MM.1S (cell line): Measurements from ENCODE around the gene TRABD2B.

Experiments
- DNase-seq: peaks from one replicate; pipeline ENCODE4 v3.0.0-alpha.2; 2015
- H2AFZ ChIP-seq: fragments of 300-600 bp; sonication (generic); 2 replicates; pipeline ENCODE4 v1.6.0; 2016; ENCODE audit warnings: antibody characterized with exemption, low read length
- H3F3A ChIP-seq: fragments of 300-600 bp; sonication (generic); 2 replicates; pipeline ENCODE4 v1.6.1; 2016; ENCODE audit warnings: mild to moderate bottlenecking, antibody characterized with exemption, low read length, moderate library complexity, mixed read lengths; ENCODE audit not compliant: insufficient read depth
- H3K27ac ChIP-seq: fragments of 300-600 bp; sonication (generic); 2 replicates; pipeline ENCODE4 v1.5.1; 2016; ENCODE audit warnings: mild to moderate bottlenecking, low read length
- H3K27me3 ChIP-seq: fragments of 300-600 bp; sonication (generic); replicated peaks from 2 replicates; pipeline ENCODE4 v1.6.0; 2016; ENCODE audit warnings: low read length; ENCODE audit not compliant: insufficient read depth
- H3K36me3 ChIP-seq: fragments of 300-600 bp; sonication (generic); replicated peaks from 2 replicates; pipeline ENCODE4 v1.6.1; 2016; ENCODE audit warnings: mild to moderate bottlenecking, low read length, mixed read lengths; ENCODE audit not compliant: insufficient read depth
- H3K4me1 ChIP-seq: fragments of 300-600 bp; sonication (generic); 2 replicates; pipeline ENCODE4 v1.6.1; 2016; ENCODE audit warnings: low read length, mixed read lengths
- H3K4me2 ChIP-seq: fragments of 300-600 bp; sonication (generic); 2 replicates; pipeline ENCODE4 v1.6.0; 2016; ENCODE audit warnings: low read depth, low read length
- H3K4me3 ChIP-seq: fragments of 300-600 bp; sonication (generic); 2 replicates; pipeline ENCODE4 v1.5.1; 2016; ENCODE audit warnings: low read length, mixed read lengths
- H3K79me2 ChIP-seq: fragments of 300-600 bp; sonication (generic); 2 replicates; pipeline ENCODE4 v1.6.1; 2016; ENCODE audit warnings: mixed run types, low read length, mixed read lengths
- H3K9ac ChIP-seq: fragments of 300-600 bp; sonication (generic); 2 replicates; pipeline ENCODE4 v1.6.1; 2016; ENCODE audit warnings: low read length, mixed read lengths
- H3K9me2 ChIP-seq: fragments of 300-600 bp; sonication (generic); replicated peaks from 2 replicates; pipeline ENCODE4 v1.6.1; 2016; ENCODE audit warnings: mild to moderate bottlenecking, low read length, mixed read lengths; ENCODE audit not compliant: insufficient read depth
- H3K9me3 ChIP-seq: fragments of 300-600 bp; sonication (generic); replicated peaks from 2 replicates; pipeline ENCODE4 v1.6.1; 2016; ENCODE audit warnings: mild to moderate bottlenecking, low read length, mixed read lengths; ENCODE audit not compliant: insufficient read depth
- H4K20me1 ChIP-seq: fragments of 300-600 bp; sonication (generic); 2 replicates; pipeline ENCODE4 v1.6.1; 2016; ENCODE audit warnings: mild to moderate bottlenecking, low read length, moderate library complexity, mixed read lengths; ENCODE audit not compliant: insufficient read depth
- CTCF ChIP-seq: fragments of 300-600 bp; sonication (generic); IDR thresholded peaks from 2 replicates; pipeline ENCODE4 v1.5.1; 2016; ENCODE audit warnings: antibody characterized with exemption, low read length, mixed read lengths
- EZH2 ChIP-seq: fragments of 300-600 bp; sonication (generic); optimal IDR thresholded peaks from 2 replicates; pipeline ENCODE3; 2017; ENCODE audit warnings: low read depth, mild to moderate bottlenecking, antibody characterized with exemption, low read length, mixed read lengths
- EZH2phosphoT487 ChIP-seq: fragments of 300-600 bp; sonication (generic); IDR thresholded peaks from 2 replicates; pipeline ENCODE4 v1.6.1; 2018; ENCODE audit warnings: antibody characterized with exemption, low read length

The TRABD2B gene

GRCh38 chr1:47828978-47829377, 168.2 kb downstream of the TRABD2B start:
- Histone ChIP-seq H3K27ac (no peak overlapping the region), H3K9me2 (no peaks in the 10 kb centered on the region), H3K36me3 (no peaks in the 10 kb centered on the region), H3F3A (no peaks in the 10 kb centered on the region), H3K4me3 (no peak overlapping the region), H2AFZ (no peak overlapping the region), H3K9ac (no peak overlapping the region), H3K9me3 (no peaks in the 10 kb centered on the region), H3K27me3 (no peaks in the 10 kb centered on the region), H3K79me2 (no peaks in the 10 kb centered on the region), H4K20me1 (no peaks in the 10 kb centered on the region), H3K4me2 (no peak overlapping the region), H3K4me1 (no peaks in the 10 kb centered on the region)
- TF ChIP-seq EZH2 = no peak
- no peak for TF ChIP-seq CTCF
- TF ChIP-seq EZH2phosphoT487 = no peak
- no peak for DNase-seq

- no peak for TF ChIP-seq EZH2
- no peak for TF ChIP-seq EZH2phosphoT487
- TF ChIP-seq CTCF = no peak
- Histone ChIP-seq H3K4me2 (no peak overlapping the region), H3K27ac (no peak overlapping the region), H3K9ac (no peak overlapping the region), H3K27me3 (no peaks in the 10 kb centered on the region), H2AFZ (no peak overlapping the region), H3K9me3 (no peaks in the 10 kb centered on the region), H3K36me3 (no peaks in the 10 kb centered on the region), H3K4me3 (no peak overlapping the region), H4K20me1 (no peaks in the 10 kb centered on the region), H3K4me1 (no peaks in the 10 kb centered on the region), H3F3A (no peaks in the 10 kb centered on the region), H3K9me2 (no peaks in the 10 kb centered on the region), H3K79me2 (no peaks in the 10 kb centered on the region)
- DNase-seq = no peak
Observed at GRCh38 chr1:47827109-47827508, 170.1 kb downstream of the TRABD2B start.

GRCh38 chr1:47824716-47825115, 172.5 kb downstream of the TRABD2B start:
- no peaks in the 10 kb centered on the region for H4K20me1 ChIP-seq
- no peaks in the 10 kb centered on the region for H3K9me2 ChIP-seq
- no peak overlapping the region for H3K9ac ChIP-seq
- no peaks in the 10 kb centered on the region for H3K36me3 ChIP-seq
- H2AFZ ChIP-seq = no peak overlapping the region
- no peak for DNase-seq
- H3K79me2 ChIP-seq = no peaks in the 10 kb centered on the region
- TF ChIP-seq CTCF = no peak
- TF ChIP-seq EZH2 = no peak
- no peak for TF ChIP-seq EZH2phosphoT487
- H3K4me3 ChIP-seq = no peak overlapping the region
- H3K9me3 ChIP-seq = no peaks in the 10 kb centered on the region
- no peaks in the 10 kb centered on the region for H3K27me3 ChIP-seq
- no peaks in the 10 kb centered on the region for H3F3A ChIP-seq
- H3K4me2 ChIP-seq = no peak overlapping the region
- no peak overlapping the region for H3K27ac ChIP-seq
- H3K4me1 ChIP-seq = no peaks in the 10 kb centered on the region
